ENCODE measurements around the gene OR4B1.

DNA sequence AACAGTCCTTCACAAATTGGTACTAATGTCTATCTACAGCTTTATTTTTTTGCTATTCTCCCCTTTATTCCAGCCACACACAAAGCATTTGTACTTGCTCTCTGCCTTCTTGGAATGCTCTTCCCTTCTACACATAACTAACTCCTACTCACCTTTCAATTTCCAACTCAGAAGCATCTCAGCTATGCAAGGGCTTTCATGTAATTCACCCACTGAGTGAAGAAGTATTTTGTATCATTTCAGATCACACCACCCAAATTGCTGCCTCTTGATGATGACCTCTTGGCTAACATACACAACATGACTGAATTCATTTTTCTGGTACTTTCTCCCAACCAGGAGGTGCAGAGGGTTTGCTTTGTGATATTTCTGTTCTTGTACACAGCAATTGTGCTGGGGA lies 28.2 kb downstream of the OR4B1 start, which contains the start of gene OR4X2:
- TF ChIP-seq ELF4 (IDR thresholded peaks at IDR 0.05) (no peak), NFRKB (IDR thresholded peaks at IDR 0.05) (no peak), FOXK2 (IDR thresholded peaks at IDR 0.05) (no peak), BHLHE40 (IDR thresholded peaks at IDR 0.05; ENCODE audit: borderline replicate concordance) (no peak), SUZ12 (IDR thresholded peaks at IDR 0.05) (no peak), TARDBP (IDR thresholded peaks at IDR 0.05) (no peak), FOXM1 (IDR thresholded peaks at IDR 0.05; ENCODE audit: borderline replicate concordance) (no peak), LEF1 (IDR thresholded peaks at IDR 0.05; ENCODE audit: borderline replicate concordance) (no peak), SP1 (IDR thresholded peaks at IDR 0.05) (no peak), FOXA1 (IDR thresholded peaks at IDR 0.05) (no peak), L3MBTL2 (conservative IDR thresholded peaks at IDR 0.05) (no peak)
- TF ChIP-seq, protein P1, sequence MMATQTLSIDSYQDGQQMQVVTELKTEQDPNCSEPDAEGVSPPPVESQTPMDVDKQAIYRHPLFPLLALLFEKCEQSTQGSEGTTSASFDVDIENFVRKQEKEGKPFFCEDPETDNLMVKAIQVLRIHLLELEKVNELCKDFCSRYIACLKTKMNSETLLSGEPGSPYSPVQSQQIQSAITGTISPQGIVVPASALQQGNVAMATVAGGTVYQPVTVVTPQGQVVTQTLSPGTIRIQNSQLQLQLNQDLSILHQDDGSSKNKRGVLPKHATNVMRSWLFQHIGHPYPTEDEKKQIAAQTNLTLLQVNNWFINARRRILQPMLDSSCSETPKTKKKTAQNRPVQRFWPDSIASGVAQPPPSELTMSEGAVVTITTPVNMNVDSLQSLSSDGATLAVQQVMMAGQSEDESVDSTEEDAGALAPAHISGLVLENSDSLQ (IDR thresholded peaks at IDR 0.05) = no peak

All from HEK293T (cell line).